Neural cell (in vitro differentiated cells): Measurements from ENCODE around the gene COL4A2. TPM values are rescaled to one million over a fixed set of nuclear protein-coding genes. Genes with fewer than 3 reads are reported as not detected.

Source experiments
- H2AFZ ChIP-seq: fragments of 200-600, 300-800 bp; sonication (generic), shearing (Covaris generic); 2 replicates; pipeline ENCODE4 v1.6.0; 2014; ENCODE audit warnings: low read depth, mild to moderate bottlenecking, antibody characterized with exemption, low read length, moderate library complexity
- H3F3A ChIP-seq: fragments of 200-600 bp; shearing (Covaris generic); 2 replicates; pipeline ENCODE4 v1.6.1; 2016; ENCODE audit warnings: mild to moderate bottlenecking, moderate library complexity, mixed read lengths, antibody characterized with exemption, low read length; ENCODE audit not compliant: insufficient read depth, poor library complexity, severe bottlenecking
- H3K27ac ChIP-seq: fragments of 200-600, 300-800 bp; sonication (generic), shearing (Covaris generic); 2 replicates; pipeline ENCODE4 v1.5.1; 2014; ENCODE audit warnings: mild to moderate bottlenecking, low read length, moderate library complexity
- H3K27me3 ChIP-seq: fragments of 300-800, 200-600 bp; sonication (generic), shearing (Covaris generic); 2 replicates; pipeline ENCODE4 v1.6.0; 2014; ENCODE audit warnings: mild to moderate bottlenecking, low read depth, low read length, moderate library complexity; ENCODE audit not compliant: insufficient read depth
- H3K36me3 ChIP-seq: fragments of 300-800, 200-600 bp; sonication (generic), shearing (Covaris generic); 2 replicates; pipeline ENCODE4 v1.5.1; 2014; ENCODE audit warnings: mild to moderate bottlenecking, antibody characterized with exemption, low read length, moderate library complexity; ENCODE audit not compliant: insufficient read depth
- H3K4me2 ChIP-seq: fragments of 300-800, 200-600 bp; sonication (generic), shearing (Covaris generic); 2 replicates; pipeline ENCODE4 v1.6.0; 2014; ENCODE audit warnings: mild to moderate bottlenecking, low read length
- H3K4me3 ChIP-seq: fragments of 300-800, 200-600 bp; sonication (generic), shearing (Covaris generic); 2 replicates; pipeline ENCODE4 v1.5.1; 2014; ENCODE audit warnings: mild to moderate bottlenecking, low read length, moderate library complexity
- H3K79me2 ChIP-seq: fragments of 200-600 bp; shearing (Covaris generic); replicated peaks from 2 replicates; pipeline ENCODE4 v1.6.0; 2014; ENCODE audit warnings: mild to moderate bottlenecking, low read length, moderate library complexity; ENCODE audit not compliant: insufficient read depth
- H3K9ac ChIP-seq: fragments of 300-800, 200-600 bp; sonication (generic), shearing (Covaris generic); 2 replicates; pipeline ENCODE4 v1.6.1; 2016; ENCODE audit warnings: mild to moderate bottlenecking, low read length, mixed read lengths
- H3K9me2 ChIP-seq: fragments of 200-600 bp; shearing (Covaris generic); 2 replicates; pipeline ENCODE4 v1.6.1; 2016; ENCODE audit warnings: mild to moderate bottlenecking, low read length, mixed read lengths; ENCODE audit not compliant: insufficient read depth
- H3K9me3 ChIP-seq: fragments of 200-600, 300-800 bp; sonication (generic), shearing (Covaris generic); 2 replicates; pipeline ENCODE4 v1.6.1; 2016; ENCODE audit warnings: mild to moderate bottlenecking, mixed run types, low read length, moderate library complexity, mixed read lengths
- H4K20me1 ChIP-seq: fragments of 200-600 bp; shearing (Covaris generic); 2 replicates; pipeline ENCODE4 v1.6.1; 2016; ENCODE audit warnings: mild to moderate bottlenecking, mixed run types; ENCODE audit not compliant: insufficient read depth
- EP300 ChIP-seq: fragments of 450-650 bp; conservative IDR thresholded peaks from 2 replicates; pipeline ENCODE4 v1.6.1; 2014; ENCODE audit warnings: antibody characterized with exemption, mild to moderate bottlenecking, moderate library complexity; ENCODE audit not compliant: poor library complexity, severe bottlenecking
- EZH2 ChIP-seq: fragments of 200-600, 300-800 bp; shearing (Covaris generic), sonication (generic); IDR thresholded peaks from 2 replicates; pipeline ENCODE4 v1.6.1; 2014; ENCODE audit warnings: antibody characterized with exemption, low read length, borderline replicate concordance, mild to moderate bottlenecking; ENCODE audit not compliant: insufficient read depth, poor library complexity, severe bottlenecking
- MXI1 ChIP-seq: fragments of 450-650 bp; conservative IDR thresholded peaks from 2 replicates; pipeline ENCODE4 v1.6.1; 2014; ENCODE audit warnings: antibody characterized with exemption, mild to moderate bottlenecking; ENCODE audit not compliant: poor library complexity, severe bottlenecking
- POLR2AphosphoS5 ChIP-seq: IDR thresholded peaks from 2 replicates; pipeline ENCODE4 v1.6.1; 2012
- RAD21 ChIP-seq: fragments of 450-650 bp; conservative IDR thresholded peaks from 2 replicates; pipeline ENCODE4 v1.6.1; 2014; ENCODE audit warnings: antibody characterized with exemption, mild to moderate bottlenecking, moderate library complexity
- REST ChIP-seq: IDR thresholded peaks from 2 replicates; pipeline ENCODE4 v1.6.1; 2012; ENCODE audit warnings: borderline replicate concordance
- SMC3 ChIP-seq: fragments of 450-650 bp; conservative IDR thresholded peaks from 2 replicates; pipeline ENCODE4 v1.6.1; 2014; ENCODE audit warnings: antibody characterized with exemption, mild to moderate bottlenecking, moderate library complexity; ENCODE audit not compliant: poor library complexity
- TAF1 ChIP-seq: IDR thresholded peaks from 2 replicates; pipeline ENCODE4 v1.6.1; 2012; ENCODE audit warnings: low read depth
- polyA plus RNA-seq: library from polyadenylated mRNA; depleted of rRNA; stranded (reverse); fragments of >200 nt; gene quantifications from 2 replicates; pipeline ENCODE4 v1.2.3, GENCODE V29; 2014
- TF ChIP-seq, protein P1 (sequence below): fragments of 450-650 bp; IDR thresholded peaks from 2 replicates; pipeline ENCODE4 v1.5.1; 2014; ENCODE audit warnings: antibody characterized with exemption, mild to moderate bottlenecking, moderate library complexity; ENCODE audit not compliant: poor library complexity, severe bottlenecking

Gene COL4A2
- polyA plus RNA-seq, 1 donor from 2014 or later: 30.8 TPM

- no peaks in the 10 kb centered on the region for H3K36me3 ChIP-seq
- no peak for TF ChIP-seq EZH2
- no peak for TF ChIP-seq POLR2AphosphoS5
- no peak for TF ChIP-seq TAF1
- no peak for TF ChIP-seq MXI1
- TF ChIP-seq SMC3: no peak
- TF ChIP-seq RAD21: no peak
- no peak for TF ChIP-seq REST
- no peak for TF ChIP-seq EP300
- TF ChIP-seq, protein P1, sequence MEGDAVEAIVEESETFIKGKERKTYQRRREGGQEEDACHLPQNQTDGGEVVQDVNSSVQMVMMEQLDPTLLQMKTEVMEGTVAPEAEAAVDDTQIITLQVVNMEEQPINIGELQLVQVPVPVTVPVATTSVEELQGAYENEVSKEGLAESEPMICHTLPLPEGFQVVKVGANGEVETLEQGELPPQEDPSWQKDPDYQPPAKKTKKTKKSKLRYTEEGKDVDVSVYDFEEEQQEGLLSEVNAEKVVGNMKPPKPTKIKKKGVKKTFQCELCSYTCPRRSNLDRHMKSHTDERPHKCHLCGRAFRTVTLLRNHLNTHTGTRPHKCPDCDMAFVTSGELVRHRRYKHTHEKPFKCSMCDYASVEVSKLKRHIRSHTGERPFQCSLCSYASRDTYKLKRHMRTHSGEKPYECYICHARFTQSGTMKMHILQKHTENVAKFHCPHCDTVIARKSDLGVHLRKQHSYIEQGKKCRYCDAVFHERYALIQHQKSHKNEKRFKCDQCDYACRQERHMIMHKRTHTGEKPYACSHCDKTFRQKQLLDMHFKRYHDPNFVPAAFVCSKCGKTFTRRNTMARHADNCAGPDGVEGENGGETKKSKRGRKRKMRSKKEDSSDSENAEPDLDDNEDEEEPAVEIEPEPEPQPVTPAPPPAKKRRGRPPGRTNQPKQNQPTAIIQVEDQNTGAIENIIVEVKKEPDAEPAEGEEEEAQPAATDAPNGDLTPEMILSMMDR: no peak
- H3K9ac ChIP-seq: no peak overlapping the region
- H3K27me3 ChIP-seq: no peaks in the 10 kb centered on the region
- H3F3A ChIP-seq: no peaks in the 10 kb centered on the region
- no peak overlapping the region for H3K27ac ChIP-seq
- no peaks in the 10 kb centered on the region for H3K79me2 ChIP-seq
- no peaks in the 10 kb centered on the region for H3K9me2 ChIP-seq
- no peak overlapping the region for H3K4me2 ChIP-seq
- H2AFZ ChIP-seq: no peak overlapping the region
- no peaks in the 10 kb centered on the region for H3K9me3 ChIP-seq
- H4K20me1 ChIP-seq: no peaks in the 10 kb centered on the region
- H3K4me3 ChIP-seq: no peak overlapping the region
Observed at GRCh38 chr13:110285991-110286832, 20.9 kb upstream of the COL4A2 start.

GRCh38 chr13:110286833-110287819, 20.0 kb upstream of the COL4A2 start:
- Histone ChIP-seq H3K36me3 (no peaks in the 10 kb centered on the region), H3K9me3 (no peaks in the 10 kb centered on the region), H3K27me3 (no peaks in the 10 kb centered on the region), H3F3A (no peaks in the 10 kb centered on the region), H3K27ac (no peak overlapping the region), H3K79me2 (no peaks in the 10 kb centered on the region), H2AFZ (no peak overlapping the region), H3K4me3 (no peak overlapping the region), H4K20me1 (no peaks in the 10 kb centered on the region), H3K4me2 (no peak overlapping the region), H3K9me2 (no peaks in the 10 kb centered on the region), H3K9ac (no peak overlapping the region)
- TF ChIP-seq EZH2 (no peak), REST (no peak), POLR2AphosphoS5 (no peak), RAD21 (no peak), EP300 (no peak), SMC3 (no peak), MXI1 (no peak)
